ENCODE results near the gene NUAK1.

- TF ChIP-seq EZH2 (IDR thresholded peaks at IDR 0.05; ENCODE audit: borderline replicate concordance, insufficient read depth, low read length, poor library complexity, severe bottlenecking) (no peak), EP300 (conservative IDR thresholded peaks at IDR 0.05; ENCODE audit: poor library complexity, severe bottlenecking) (no peak), SMC3 (conservative IDR thresholded peaks at IDR 0.05; ENCODE audit: poor library complexity) (no peak), POLR2AphosphoS5 (IDR thresholded peaks at IDR 0.05) (no peak), TAF1 (IDR thresholded peaks at IDR 0.05; ENCODE audit: low read depth) (no peak), RAD21 (conservative IDR thresholded peaks at IDR 0.05) (no peak), MXI1 (conservative IDR thresholded peaks at IDR 0.05; ENCODE audit: poor library complexity, severe bottlenecking) (no peak)
- TF ChIP-seq, protein P1, sequence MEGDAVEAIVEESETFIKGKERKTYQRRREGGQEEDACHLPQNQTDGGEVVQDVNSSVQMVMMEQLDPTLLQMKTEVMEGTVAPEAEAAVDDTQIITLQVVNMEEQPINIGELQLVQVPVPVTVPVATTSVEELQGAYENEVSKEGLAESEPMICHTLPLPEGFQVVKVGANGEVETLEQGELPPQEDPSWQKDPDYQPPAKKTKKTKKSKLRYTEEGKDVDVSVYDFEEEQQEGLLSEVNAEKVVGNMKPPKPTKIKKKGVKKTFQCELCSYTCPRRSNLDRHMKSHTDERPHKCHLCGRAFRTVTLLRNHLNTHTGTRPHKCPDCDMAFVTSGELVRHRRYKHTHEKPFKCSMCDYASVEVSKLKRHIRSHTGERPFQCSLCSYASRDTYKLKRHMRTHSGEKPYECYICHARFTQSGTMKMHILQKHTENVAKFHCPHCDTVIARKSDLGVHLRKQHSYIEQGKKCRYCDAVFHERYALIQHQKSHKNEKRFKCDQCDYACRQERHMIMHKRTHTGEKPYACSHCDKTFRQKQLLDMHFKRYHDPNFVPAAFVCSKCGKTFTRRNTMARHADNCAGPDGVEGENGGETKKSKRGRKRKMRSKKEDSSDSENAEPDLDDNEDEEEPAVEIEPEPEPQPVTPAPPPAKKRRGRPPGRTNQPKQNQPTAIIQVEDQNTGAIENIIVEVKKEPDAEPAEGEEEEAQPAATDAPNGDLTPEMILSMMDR (IDR thresholded peaks at IDR 0.05; ENCODE audit: poor library complexity, severe bottlenecking) = no peak
- TF ChIP-seq, protein P2, sequence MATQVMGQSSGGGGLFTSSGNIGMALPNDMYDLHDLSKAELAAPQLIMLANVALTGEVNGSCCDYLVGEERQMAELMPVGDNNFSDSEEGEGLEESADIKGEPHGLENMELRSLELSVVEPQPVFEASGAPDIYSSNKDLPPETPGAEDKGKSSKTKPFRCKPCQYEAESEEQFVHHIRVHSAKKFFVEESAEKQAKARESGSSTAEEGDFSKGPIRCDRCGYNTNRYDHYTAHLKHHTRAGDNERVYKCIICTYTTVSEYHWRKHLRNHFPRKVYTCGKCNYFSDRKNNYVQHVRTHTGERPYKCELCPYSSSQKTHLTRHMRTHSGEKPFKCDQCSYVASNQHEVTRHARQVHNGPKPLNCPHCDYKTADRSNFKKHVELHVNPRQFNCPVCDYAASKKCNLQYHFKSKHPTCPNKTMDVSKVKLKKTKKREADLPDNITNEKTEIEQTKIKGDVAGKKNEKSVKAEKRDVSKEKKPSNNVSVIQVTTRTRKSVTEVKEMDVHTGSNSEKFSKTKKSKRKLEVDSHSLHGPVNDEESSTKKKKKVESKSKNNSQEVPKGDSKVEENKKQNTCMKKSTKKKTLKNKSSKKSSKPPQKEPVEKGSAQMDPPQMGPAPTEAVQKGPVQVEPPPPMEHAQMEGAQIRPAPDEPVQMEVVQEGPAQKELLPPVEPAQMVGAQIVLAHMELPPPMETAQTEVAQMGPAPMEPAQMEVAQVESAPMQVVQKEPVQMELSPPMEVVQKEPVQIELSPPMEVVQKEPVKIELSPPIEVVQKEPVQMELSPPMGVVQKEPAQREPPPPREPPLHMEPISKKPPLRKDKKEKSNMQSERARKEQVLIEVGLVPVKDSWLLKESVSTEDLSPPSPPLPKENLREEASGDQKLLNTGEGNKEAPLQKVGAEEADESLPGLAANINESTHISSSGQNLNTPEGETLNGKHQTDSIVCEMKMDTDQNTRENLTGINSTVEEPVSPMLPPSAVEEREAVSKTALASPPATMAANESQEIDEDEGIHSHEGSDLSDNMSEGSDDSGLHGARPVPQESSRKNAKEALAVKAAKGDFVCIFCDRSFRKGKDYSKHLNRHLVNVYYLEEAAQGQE (IDR thresholded peaks at IDR 0.05; ENCODE audit: borderline replicate concordance) = no peak
Observed at GRCh38 chr12:106122004-106122403, 16.8 kb downstream of the NUAK1 start.
